Mesenchymal stem cell (in vitro differentiated cells and primary cell): Measurements from ENCODE around the gene ZNF135.

Source experiments
- DNase-seq: peaks from one replicate; pipeline ENCODE4 v3.0.0-alpha.2; 2013
- H2AFZ ChIP-seq: one replicate; pipeline ENCODE4 v1.6.1; 2013; ENCODE audit warnings: low read depth, mild to moderate bottlenecking, control low read depth, inconsistent platforms, low read length, moderate library complexity
- H2AK5ac ChIP-seq: 2 replicates; pipeline ENCODE4 v1.6.1; 2013; ENCODE audit warnings: low read length, moderate library complexity, mild to moderate bottlenecking, inconsistent platforms; ENCODE audit not compliant: severe bottlenecking
- H2BK120ac ChIP-seq: one replicate; pipeline ENCODE4 v1.6.1; 2013; ENCODE audit warnings: low read depth, mild to moderate bottlenecking, inconsistent platforms, low read length, moderate library complexity
- H2BK12ac ChIP-seq, 2 experiments: one replicate each; pipeline ENCODE4 v1.6.1; 2013; ENCODE audit warnings: inconsistent platforms in 2 of 2, low read length in 2 of 2, mild to moderate bottlenecking in 2 of 2, moderate library complexity in 2 of 2, control low read depth in 1 of 2
- H2BK15ac ChIP-seq: one replicate; pipeline ENCODE4 v1.6.1; 2013; ENCODE audit warnings: mild to moderate bottlenecking, low read depth, inconsistent platforms; ENCODE audit not compliant: poor library complexity, severe bottlenecking
- H2BK5ac ChIP-seq: 2 replicates; pipeline ENCODE4 v1.6.1; 2013; ENCODE audit warnings: low read depth, mild to moderate bottlenecking, low read length, control low read depth, inconsistent platforms; ENCODE audit not compliant: poor library complexity, severe bottlenecking
- H3K14ac ChIP-seq, 2 experiments: one replicate each; pipeline ENCODE4 v1.6.1; 2013; ENCODE audit warnings: inconsistent platforms in 2 of 2, low read length in 2 of 2, control low read depth in 1 of 2, mild to moderate bottlenecking in 1 of 2, moderate library complexity in 1 of 2
- H3K18ac ChIP-seq, 2 experiments: one replicate each; pipeline ENCODE4 v1.6.1; 2013; ENCODE audit warnings: inconsistent platforms in 2 of 2, low read length in 2 of 2, control low read depth in 1 of 2, low read depth in 1 of 2, mild to moderate bottlenecking in 1 of 2
- H3K23ac ChIP-seq, 2 experiments: one replicate each; pipeline ENCODE4 v1.6.1; 2013; ENCODE audit warnings: inconsistent platforms in 2 of 2, low read length in 2 of 2, mild to moderate bottlenecking in 2 of 2, moderate library complexity in 2 of 2, control low read depth in 1 of 2
- H3K27ac ChIP-seq: 2 replicates; pipeline ENCODE4 v1.5.1; 2013; ENCODE audit warnings: mild to moderate bottlenecking, moderate library complexity, low read length, control low read depth, inconsistent platforms; ENCODE audit not compliant: poor library complexity, severe bottlenecking
- H3K27me3 ChIP-seq, 2 experiments: 2 replicates each; pipeline versions ENCODE4 v1.6.1 to v1.7.0; 2013; ENCODE audit warnings: low read length in 2 of 2, mild to moderate bottlenecking in 2 of 2, moderate library complexity in 2 of 2, control low read depth in 1 of 2, inconsistent platforms in 1 of 2; ENCODE audit not compliant: control insufficient read depth in 1 of 2, insufficient read depth in 1 of 2
- H3K36me3 ChIP-seq, 2 experiments: 2 replicates each; pipeline versions ENCODE4 v1.6.1 to v1.7.0; 2013; ENCODE audit warnings: low read length in 2 of 2, control low read depth in 1 of 2, inconsistent platforms in 1 of 2, low read depth in 1 of 2, mild to moderate bottlenecking in 1 of 2; ENCODE audit not compliant: insufficient read depth in 2 of 2, control insufficient read depth in 1 of 2
- H3K4ac ChIP-seq, 2 experiments: one replicate each; pipeline ENCODE4 v1.6.1; 2013; ENCODE audit warnings: inconsistent platforms in 2 of 2, low read length in 2 of 2, mild to moderate bottlenecking in 2 of 2, moderate library complexity in 2 of 2, control low read depth in 1 of 2, low read depth in 1 of 2
- H3K4me1 ChIP-seq: 2 replicates; pipeline ENCODE4 v1.6.1; 2013; ENCODE audit warnings: low read depth, low read length, control low read depth; ENCODE audit not compliant: control insufficient read depth, insufficient read depth
- H3K4me2 ChIP-seq: 2 replicates; pipeline ENCODE4 v1.6.1; 2013; ENCODE audit warnings: low read length, mild to moderate bottlenecking, inconsistent platforms; ENCODE audit not compliant: poor library complexity, severe bottlenecking
- H3K4me3 ChIP-seq, 2 experiments: 2 replicates each; pipeline versions ENCODE4 v1.5.1 to v1.7.0; 2013; ENCODE audit warnings: low read length in 2 of 2, mild to moderate bottlenecking in 2 of 2, control low read depth in 1 of 2, low read depth in 1 of 2; ENCODE audit not compliant: insufficient read depth in 1 of 2
- H3K79me1 ChIP-seq: replicated peaks from 2 replicates; pipeline ENCODE4 v1.6.1; 2013; ENCODE audit warnings: mild to moderate bottlenecking, control low read depth, low read length, inconsistent platforms; ENCODE audit not compliant: poor library complexity, severe bottlenecking
- H3K9ac ChIP-seq: 2 replicates; pipeline ENCODE4 v1.7.0; 2013; ENCODE audit warnings: mild to moderate bottlenecking, low read length, moderate library complexity
- H3K9me3 ChIP-seq: 2 replicates; pipeline ENCODE4 v1.7.0; 2013; ENCODE audit warnings: mild to moderate bottlenecking, low read length; ENCODE audit not compliant: control insufficient read depth
- H4K8ac ChIP-seq: one replicate; pipeline ENCODE4 v1.6.1; 2013; ENCODE audit warnings: inconsistent platforms, mild to moderate bottlenecking, low read length, moderate library complexity
- H4K91ac ChIP-seq: one replicate; pipeline ENCODE4 v1.6.1; 2013; ENCODE audit warnings: mild to moderate bottlenecking, low read length, inconsistent platforms
- WGBS: methylation state at CpG from one replicate; pipeline ENCODE4 v1.1.7; 2013; ENCODE audit warnings: mixed read lengths; 5-methylcytosine and 5-hydroxymethylcytosine counted together

Gene ZNF135

DNA sequence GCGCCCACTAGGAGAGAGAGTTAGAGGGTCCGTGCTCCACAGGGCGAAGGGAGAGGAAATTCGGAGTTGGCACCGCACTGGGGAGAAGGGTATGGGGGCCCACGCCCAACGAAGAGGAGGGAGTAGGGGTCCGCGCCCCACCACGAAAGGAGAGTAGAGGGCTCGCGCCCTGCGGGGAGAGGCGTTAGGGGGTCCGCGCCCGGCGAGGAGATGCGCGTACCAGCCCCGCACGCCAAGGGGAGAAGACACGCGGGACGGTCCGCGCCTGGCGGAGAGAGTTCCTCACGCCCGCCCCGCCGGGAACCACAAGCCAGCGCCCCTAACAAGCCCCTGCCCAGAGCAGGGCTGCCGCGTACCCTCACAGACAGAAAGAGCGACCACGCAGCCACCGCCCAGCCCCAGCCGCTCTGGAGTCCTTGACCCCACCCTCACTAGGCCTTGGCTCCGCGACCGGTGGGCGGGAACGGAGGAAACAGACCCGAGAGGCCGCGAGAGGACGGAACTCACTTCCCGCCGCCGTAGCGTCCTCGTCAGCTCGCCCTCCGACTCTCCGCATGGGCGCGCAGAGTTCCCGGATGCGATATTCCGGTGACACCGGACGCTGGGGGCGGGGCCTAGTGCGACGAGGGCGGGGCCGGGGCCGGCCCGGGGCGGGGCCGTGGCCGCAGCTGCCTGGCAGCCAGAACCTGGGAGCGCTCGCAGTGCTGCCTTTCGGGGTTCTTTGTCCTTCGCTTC is 58.9 kb downstream of the ZNF135 start:
- Histone ChIP-seq H2BK15ac (no peak overlapping the region), H2AFZ (no peak overlapping the region), H3K18ac (no peak overlapping the region), H2BK120ac (no peak overlapping the region), H4K8ac (no peak overlapping the region), H4K91ac (no peak overlapping the region), H3K27me3 (no peaks in the 10 kb centered on the region), H3K36me3 (peaks cover 0 to 5% of the 10 kb centered on the region in 2 experiments), H3K9me3 (peaks cover 86% of the 10 kb centered on the region), H3K4me1 (no peaks in the 10 kb centered on the region), H3K4ac (no peak overlapping the region), H3K23ac (no peak overlapping the region), H2AK5ac (no peak overlapping the region), H3K27ac (no peak overlapping the region), H3K4me2 (no peak overlapping the region), H3K9ac (no peak overlapping the region), H2BK12ac (no peak overlapping the region), H3K79me1 (no peaks in the 10 kb centered on the region), H2BK5ac (no peak overlapping the region), H3K4me3 (peak overlapping the region in 1 of 2 experiments; percentile 2), H3K14ac (no peak overlapping the region)
- DNase-seq = no peak
- 89% methylated on average over 72 of the region's 77 CpGs for WGBS

DNA sequence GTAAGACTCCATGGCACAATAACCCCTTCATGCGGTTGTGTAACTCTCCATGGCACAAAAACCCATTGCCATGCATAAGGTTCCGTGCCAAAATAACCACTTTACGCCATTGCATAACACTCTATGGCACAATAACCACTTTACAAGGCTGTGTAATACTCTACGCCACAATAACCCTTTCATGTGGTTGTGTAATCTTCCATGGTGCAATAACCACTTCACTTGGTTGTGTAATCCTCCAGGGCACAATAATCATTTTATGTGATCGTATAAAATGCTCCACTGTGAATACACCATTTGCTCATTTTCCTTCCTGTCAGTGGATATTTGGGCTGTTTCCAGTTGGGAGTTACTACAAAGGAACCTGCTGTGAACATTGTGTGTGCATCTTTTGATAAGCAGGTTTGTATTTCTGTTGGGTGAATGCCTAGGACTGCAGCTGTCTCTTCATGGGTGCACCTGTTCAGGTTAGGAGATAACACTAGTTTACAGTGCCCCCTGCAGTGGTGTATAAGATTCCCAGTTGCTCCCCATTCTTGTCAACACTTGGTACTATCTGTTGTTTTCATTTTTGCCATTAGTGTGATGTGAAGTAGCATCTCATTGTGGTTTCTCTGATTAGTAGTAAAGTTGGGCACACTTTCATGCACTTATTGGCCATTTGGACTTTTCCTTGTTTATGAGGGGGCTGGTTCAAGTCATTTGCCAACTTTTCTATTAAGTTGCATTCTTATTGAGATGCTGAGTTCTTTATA is 60.1 kb downstream of the ZNF135 start:
- Histone ChIP-seq H2BK120ac (no peak overlapping the region), H3K36me3 (peaks cover 0 to 5% of the 10 kb centered on the region in 2 experiments), H3K27ac (no peak overlapping the region), H2AFZ (no peak overlapping the region), H3K27me3 (no peaks in the 10 kb centered on the region), H3K4ac (no peak overlapping the region), H3K14ac (no peak overlapping the region), H2BK15ac (no peak overlapping the region), H3K4me3 (peak overlapping the region in 1 of 2 experiments; percentile 35), H2BK12ac (no peak overlapping the region), H3K4me1 (no peaks in the 10 kb centered on the region), H3K4me2 (no peak overlapping the region), H3K79me1 (no peaks in the 10 kb centered on the region), H2AK5ac (no peak overlapping the region), H4K91ac (no peak overlapping the region), H4K8ac (no peak overlapping the region), H3K9ac (no peak overlapping the region), H3K18ac (no peak overlapping the region), H3K23ac (no peak overlapping the region), H2BK5ac (no peak overlapping the region), H3K9me3 (peaks cover 91% of the 10 kb centered on the region)
- WGBS = 87% methylated on average over 5 of the region's 5 CpGs
- no peak for DNase-seq
